Esophagus muscularis mucosa (tissue), 3 donors: ENCODE results near the gene ADORA2A.

Source experiments
- EP300 ChIP-seq: sonication (generic); formaldehyde crosslinking; IDR thresholded peaks from one replicate; pipeline ENCODE4 v1.6.1; 2017; ENCODE audit warnings: antibody characterized with exemption
- TF ChIP-seq, protein P1 (sequence below), 3 experiments: fragments of 200-600 bp in 2 of 3; fragments of 450-650 bp in 1 of 3; sonication (generic) in 2 of 3; IDR thresholded peaks; one replicate each; pipeline ENCODE4 v1.5.1; 2017 to 2019; ENCODE audit warnings: antibody characterized with exemption in 3 of 3, mild to moderate bottlenecking in 2 of 3, moderate library complexity in 1 of 3

DNA sequence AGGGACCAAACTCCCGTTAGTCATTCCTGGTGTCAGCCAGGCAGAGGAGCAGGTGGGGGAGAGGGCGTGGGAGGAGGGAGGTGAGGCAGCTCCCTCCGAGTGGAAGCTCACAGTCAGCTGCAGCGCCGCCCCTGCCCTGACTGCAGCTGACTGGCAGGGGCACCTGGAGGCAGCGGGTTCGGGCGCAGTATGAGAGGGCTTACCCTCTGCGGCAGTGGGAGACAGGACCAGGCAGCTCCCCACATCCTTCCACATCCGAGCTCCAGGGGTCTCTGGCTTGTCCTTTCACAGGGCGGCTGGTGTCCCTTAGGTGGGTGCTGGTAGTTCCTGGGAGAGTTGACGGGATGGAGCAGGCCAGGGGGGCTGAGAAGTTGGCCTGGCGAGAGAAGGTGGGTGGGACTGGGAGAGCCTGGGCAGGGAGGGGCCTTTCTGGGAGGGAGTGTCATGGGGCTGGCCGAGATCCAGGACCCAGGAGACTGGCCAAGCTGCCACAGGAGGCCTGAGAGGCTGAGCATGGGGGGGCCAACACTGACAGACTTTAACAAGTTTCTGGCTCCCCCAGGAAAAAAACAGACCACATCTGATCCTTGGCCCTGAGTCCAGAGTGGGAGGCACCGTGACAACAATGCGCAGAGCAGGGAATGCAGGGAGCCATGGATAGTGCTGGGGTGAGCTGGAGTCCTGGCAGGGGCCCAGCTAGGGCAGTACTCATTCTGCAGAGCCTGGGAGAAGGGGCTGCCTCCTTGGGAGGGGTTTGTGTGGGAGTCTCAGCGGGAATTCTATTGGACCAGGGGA lies 4.9 kb downstream of the ADORA2A start:
- TF ChIP-seq, protein P1, sequence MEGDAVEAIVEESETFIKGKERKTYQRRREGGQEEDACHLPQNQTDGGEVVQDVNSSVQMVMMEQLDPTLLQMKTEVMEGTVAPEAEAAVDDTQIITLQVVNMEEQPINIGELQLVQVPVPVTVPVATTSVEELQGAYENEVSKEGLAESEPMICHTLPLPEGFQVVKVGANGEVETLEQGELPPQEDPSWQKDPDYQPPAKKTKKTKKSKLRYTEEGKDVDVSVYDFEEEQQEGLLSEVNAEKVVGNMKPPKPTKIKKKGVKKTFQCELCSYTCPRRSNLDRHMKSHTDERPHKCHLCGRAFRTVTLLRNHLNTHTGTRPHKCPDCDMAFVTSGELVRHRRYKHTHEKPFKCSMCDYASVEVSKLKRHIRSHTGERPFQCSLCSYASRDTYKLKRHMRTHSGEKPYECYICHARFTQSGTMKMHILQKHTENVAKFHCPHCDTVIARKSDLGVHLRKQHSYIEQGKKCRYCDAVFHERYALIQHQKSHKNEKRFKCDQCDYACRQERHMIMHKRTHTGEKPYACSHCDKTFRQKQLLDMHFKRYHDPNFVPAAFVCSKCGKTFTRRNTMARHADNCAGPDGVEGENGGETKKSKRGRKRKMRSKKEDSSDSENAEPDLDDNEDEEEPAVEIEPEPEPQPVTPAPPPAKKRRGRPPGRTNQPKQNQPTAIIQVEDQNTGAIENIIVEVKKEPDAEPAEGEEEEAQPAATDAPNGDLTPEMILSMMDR (IDR thresholded peaks at IDR 0.05): no peak
- TF ChIP-seq EP300: no peak
